ENCODE data around the gene ZMYND10. TPM values are rescaled to one million over a fixed set of nuclear protein-coding genes. Genes with fewer than 3 reads are reported as not detected.

ZMYND10 gene
- total and polyA plus RNA-seq, 9 of the 15 experiments (the other 6 are each of a cell fraction or from before 2014, with no cell fraction given), result 0.20 to 2.8 (median 0.70) TPM

DNA sequence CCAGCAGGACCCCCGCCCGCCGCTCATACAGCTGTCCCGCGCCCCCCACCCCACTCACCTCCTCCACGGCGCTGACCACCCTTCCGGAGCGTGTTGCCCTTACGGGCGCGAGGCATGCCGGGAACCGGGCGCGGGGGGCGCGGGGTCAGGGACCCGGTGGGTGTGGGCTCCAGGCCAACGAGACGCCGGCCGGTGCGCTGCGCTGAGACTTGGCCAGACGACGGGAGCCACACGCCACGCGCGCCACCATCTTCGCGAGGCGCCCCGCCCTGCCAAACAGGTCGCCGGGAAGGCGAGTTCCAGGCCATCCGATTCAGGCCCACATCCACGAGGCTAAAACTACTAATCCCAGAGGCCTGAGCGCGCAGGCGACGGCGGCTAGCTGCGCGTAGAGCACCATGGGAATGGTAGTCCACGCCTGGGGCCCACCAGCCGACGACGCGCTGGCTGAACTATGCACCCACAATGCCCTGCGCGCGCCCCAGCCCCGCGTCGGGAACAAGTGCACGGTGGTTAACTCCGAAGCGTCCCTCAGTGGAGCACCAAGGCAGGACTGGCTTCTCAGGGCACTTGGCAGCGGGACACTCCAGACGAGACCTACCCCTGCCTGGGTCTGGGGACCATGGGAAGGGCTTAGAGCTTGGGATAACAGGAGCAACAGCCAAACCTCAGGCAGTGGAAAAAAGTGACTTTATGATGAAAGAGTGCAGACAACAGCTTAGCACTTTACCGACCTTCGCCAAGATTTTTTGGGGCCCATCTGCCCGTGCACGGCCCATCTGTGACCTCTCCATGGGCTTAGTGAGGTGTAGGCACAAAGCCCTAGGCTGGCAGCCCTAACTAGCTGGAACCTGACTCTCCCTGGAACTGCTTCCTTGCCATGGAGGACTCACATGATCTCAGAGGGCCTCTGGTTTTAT lies 53.1 kb downstream of the ZMYND10 start, which contains the start of gene IFRD2 (continued):
- TF ChIP-seq, protein P1, sequence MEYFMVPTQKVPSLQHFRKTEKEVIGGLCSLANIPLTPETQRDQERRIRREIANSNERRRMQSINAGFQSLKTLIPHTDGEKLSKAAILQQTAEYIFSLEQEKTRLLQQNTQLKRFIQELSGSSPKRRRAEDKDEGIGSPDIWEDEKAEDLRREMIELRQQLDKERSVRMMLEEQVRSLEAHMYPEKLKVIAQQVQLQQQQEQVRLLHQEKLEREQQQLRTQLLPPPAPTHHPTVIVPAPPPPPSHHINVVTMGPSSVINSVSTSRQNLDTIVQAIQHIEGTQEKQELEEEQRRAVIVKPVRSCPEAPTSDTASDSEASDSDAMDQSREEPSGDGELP (CRISPR knock-in tag; IDR thresholded peaks at IDR 0.05; ENCODE audit: borderline replicate concordance), result peak; percentile 88
- TF ChIP-seq ZNF184 (CRISPR knock-in tag; IDR thresholded peaks at IDR 0.05) (no peak), NFATC3 (IDR thresholded peaks at IDR 0.05) (no peak), ZNF316 (IDR thresholded peaks at IDR 0.05) (no peak), ZNF57 (CRISPR knock-in tag; IDR thresholded peaks at IDR 0.05) (no peak), GTF2F1 (IDR thresholded peaks at IDR 0.05; ENCODE audit: low read depth, low read length) (0 out of 2 replicates have a peak, but pooled peaks have one; percentile 39), NUFIP1 (IDR thresholded peaks at IDR 0.05; ENCODE audit: partially characterized antibody) (no peak), CEBPG (CRISPR knock-in tag; IDR thresholded peaks at IDR 0.05) (peak; percentile 61; the same call in 1 of the 2 replicates), CEBPG (tag; conservative IDR thresholded peaks at IDR 0.05 in 1 of 2, IDR thresholded peaks at IDR 0.05 in 1 of 2) (no peak), GATA2 (CRISPR knock-in tag; IDR thresholded peaks at IDR 0.05) (no peak), PTTG1 (tag; IDR thresholded peaks at IDR 0.05; ENCODE audit: low read depth) (0 out of 2 replicates have a peak, but pooled peaks have one; percentile 23), HDAC3 (IDR thresholded peaks at IDR 0.05; ENCODE audit: borderline replicate concordance, partially characterized antibody) (no peak)
- TF ChIP-seq, protein P2, sequence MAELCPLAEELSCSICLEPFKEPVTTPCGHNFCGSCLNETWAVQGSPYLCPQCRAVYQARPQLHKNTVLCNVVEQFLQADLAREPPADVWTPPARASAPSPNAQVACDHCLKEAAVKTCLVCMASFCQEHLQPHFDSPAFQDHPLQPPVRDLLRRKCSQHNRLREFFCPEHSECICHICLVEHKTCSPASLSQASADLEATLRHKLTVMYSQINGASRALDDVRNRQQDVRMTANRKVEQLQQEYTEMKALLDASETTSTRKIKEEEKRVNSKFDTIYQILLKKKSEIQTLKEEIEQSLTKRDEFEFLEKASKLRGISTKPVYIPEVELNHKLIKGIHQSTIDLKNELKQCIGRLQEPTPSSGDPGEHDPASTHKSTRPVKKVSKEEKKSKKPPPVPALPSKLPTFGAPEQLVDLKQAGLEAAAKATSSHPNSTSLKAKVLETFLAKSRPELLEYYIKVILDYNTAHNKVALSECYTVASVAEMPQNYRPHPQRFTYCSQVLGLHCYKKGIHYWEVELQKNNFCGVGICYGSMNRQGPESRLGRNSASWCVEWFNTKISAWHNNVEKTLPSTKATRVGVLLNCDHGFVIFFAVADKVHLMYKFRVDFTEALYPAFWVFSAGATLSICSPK (IDR thresholded peaks at IDR 0.05; ENCODE audit: borderline replicate concordance), result no peak
- TF ChIP-seq, protein P3, sequence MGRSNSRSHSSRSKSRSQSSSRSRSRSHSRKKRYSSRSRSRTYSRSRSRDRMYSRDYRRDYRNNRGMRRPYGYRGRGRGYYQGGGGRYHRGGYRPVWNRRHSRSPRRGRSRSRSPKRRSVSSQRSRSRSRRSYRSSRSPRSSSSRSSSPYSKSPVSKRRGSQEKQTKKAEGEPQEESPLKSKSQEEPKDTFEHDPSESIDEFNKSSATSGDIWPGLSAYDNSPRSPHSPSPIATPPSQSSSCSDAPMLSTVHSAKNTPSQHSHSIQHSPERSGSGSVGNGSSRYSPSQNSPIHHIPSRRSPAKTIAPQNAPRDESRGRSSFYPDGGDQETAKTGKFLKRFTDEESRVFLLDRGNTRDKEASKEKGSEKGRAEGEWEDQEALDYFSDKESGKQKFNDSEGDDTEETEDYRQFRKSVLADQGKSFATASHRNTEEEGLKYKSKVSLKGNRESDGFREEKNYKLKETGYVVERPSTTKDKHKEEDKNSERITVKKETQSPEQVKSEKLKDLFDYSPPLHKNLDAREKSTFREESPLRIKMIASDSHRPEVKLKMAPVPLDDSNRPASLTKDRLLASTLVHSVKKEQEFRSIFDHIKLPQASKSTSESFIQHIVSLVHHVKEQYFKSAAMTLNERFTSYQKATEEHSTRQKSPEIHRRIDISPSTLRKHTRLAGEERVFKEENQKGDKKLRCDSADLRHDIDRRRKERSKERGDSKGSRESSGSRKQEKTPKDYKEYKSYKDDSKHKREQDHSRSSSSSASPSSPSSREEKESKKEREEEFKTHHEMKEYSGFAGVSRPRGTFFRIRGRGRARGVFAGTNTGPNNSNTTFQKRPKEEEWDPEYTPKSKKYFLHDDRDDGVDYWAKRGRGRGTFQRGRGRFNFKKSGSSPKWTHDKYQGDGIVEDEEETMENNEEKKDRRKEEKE (IDR thresholded peaks at IDR 0.05; ENCODE audit: borderline replicate concordance in 1 of 2, control insufficient read depth in 1 of 2, low read depth in 2 of 2, low read length in 1 of 2), result no peak
- TF ChIP-seq, protein P4, sequence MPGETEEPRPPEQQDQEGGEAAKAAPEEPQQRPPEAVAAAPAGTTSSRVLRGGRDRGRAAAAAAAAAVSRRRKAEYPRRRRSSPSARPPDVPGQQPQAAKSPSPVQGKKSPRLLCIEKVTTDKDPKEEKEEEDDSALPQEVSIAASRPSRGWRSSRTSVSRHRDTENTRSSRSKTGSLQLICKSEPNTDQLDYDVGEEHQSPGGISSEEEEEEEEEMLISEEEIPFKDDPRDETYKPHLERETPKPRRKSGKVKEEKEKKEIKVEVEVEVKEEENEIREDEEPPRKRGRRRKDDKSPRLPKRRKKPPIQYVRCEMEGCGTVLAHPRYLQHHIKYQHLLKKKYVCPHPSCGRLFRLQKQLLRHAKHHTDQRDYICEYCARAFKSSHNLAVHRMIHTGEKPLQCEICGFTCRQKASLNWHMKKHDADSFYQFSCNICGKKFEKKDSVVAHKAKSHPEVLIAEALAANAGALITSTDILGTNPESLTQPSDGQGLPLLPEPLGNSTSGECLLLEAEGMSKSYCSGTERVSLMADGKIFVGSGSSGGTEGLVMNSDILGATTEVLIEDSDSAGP (CRISPR knock-in tag; IDR thresholded peaks at IDR 0.05), result no peak

Data from K562 (cell line).